MCF 10A (cell line): Measurements from ENCODE around the gene GPC6. TPM values are rescaled to one million over a fixed set of nuclear protein-coding genes. Genes with fewer than 3 reads are reported as not detected.

Experiments used
- BruUV-seq: library from RNA; stranded (reverse); fragments of 400-500 nt; replicated peaks from 2 replicates; lab custom pipeline; 2021; lab: Mats Ljungman, UMichigan
- CTCF ChIA-PET: fragments of 300-600 bp; sonication (Branson Sonifier 250); formaldehyde crosslinking; extraction: SDS; loops from one replicate; lab custom pipeline; 2021; ENCODE audit warnings: antibody characterized with exemption, inconsistent platforms; lab: Yijun Ruan, JAX
- POLR2A ChIA-PET: fragments of 300-600, 350-650 bp; sonication (Branson Sonifier 250); formaldehyde crosslinking; extraction: SDS; loops from one replicate; lab custom pipeline; 2020; ENCODE audit warnings: antibody characterized with exemption, inconsistent platforms; lab: Yijun Ruan, JAX
- DNase-seq: peaks from one replicate; pipeline ENCODE4 v3.0.0-alpha.2; 2018; ENCODE audit not compliant: unreplicated experiment
- H3K27ac Mint-ChIP-seq: one replicate; pipeline ENCODE4 v1.8.0; 2022; ENCODE audit warnings: mild to moderate bottlenecking, low read depth, mixed read lengths; ENCODE audit not compliant: unreplicated experiment
- H3K27me3 Mint-ChIP-seq: one replicate; pipeline ENCODE4 v1.8.0; 2022; ENCODE audit warnings: mixed read lengths; ENCODE audit not compliant: insufficient read depth, unreplicated experiment
- H3K36me3 Mint-ChIP-seq: one replicate; pipeline ENCODE4 v1.8.0; 2022; ENCODE audit warnings: mild to moderate bottlenecking, moderate library complexity, mixed read lengths; ENCODE audit not compliant: insufficient read depth, unreplicated experiment
- H3K4me1 Mint-ChIP-seq: one replicate; pipeline ENCODE4 v1.8.0; 2022; ENCODE audit warnings: mixed read lengths; ENCODE audit not compliant: insufficient read depth, unreplicated experiment
- H3K4me3 Mint-ChIP-seq: one replicate; pipeline ENCODE4 v1.8.0; 2022; ENCODE audit warnings: mild to moderate bottlenecking, moderate library complexity, mixed read lengths; ENCODE audit not compliant: unreplicated experiment
- H3K9me3 Mint-ChIP-seq: one replicate; pipeline ENCODE4 v1.8.0; 2022; ENCODE audit warnings: mixed read lengths; ENCODE audit not compliant: unreplicated experiment
- CTCF ChIP-seq: fragments of 200-600 bp; IDR thresholded peaks from one replicate; pipeline ENCODE4 v1.8.0; 2022; ENCODE audit warnings: antibody characterized with exemption, mild to moderate bottlenecking; ENCODE audit not compliant: unreplicated experiment
- intact Hi-C: fragments of 100-400 bp; cut with micrococcal nuclease; formaldehyde crosslinking; loops from 2 replicates; pipeline ENCODE4 v1.14.1; 2022
- total RNA-seq: library from RNA; stranded (reverse); gene quantifications from 2 replicates; pipeline ENCODE4 v1.2.3, GENCODE V29; 2022

The GPC6 gene
- total RNA-seq, 1 experiment from 2014 or later: 8.4 TPM

- no peak for DNase-seq
- ChIA-PET CTCF (no interaction called here), POLR2A (no interaction called here)
- H3K36me3 Mint-ChIP-seq: no peaks in the 10 kb centered on the region
- H3K4me3 Mint-ChIP-seq: no peak overlapping the region
- H3K27ac Mint-ChIP-seq: no peak overlapping the region
- H3K9me3 Mint-ChIP-seq: no peaks in the 10 kb centered on the region
- peaks cover 8% of the 10 kb centered on the region for H3K4me1 Mint-ChIP-seq
- TF ChIP-seq CTCF: no peak
- no TSS peak for BruUV-seq
- no peaks in the 10 kb centered on the region for H3K27me3 Mint-ChIP-seq
- intact Hi-C loops: loop anchor here (10.0 kb wide), 1 partner anchor 242 kb away; the partner anchor contains the start of gene GPC6
Measured at GRCh38 chr13:93467175-93467574, 240.6 kb downstream of the GPC6 start.

DNA sequence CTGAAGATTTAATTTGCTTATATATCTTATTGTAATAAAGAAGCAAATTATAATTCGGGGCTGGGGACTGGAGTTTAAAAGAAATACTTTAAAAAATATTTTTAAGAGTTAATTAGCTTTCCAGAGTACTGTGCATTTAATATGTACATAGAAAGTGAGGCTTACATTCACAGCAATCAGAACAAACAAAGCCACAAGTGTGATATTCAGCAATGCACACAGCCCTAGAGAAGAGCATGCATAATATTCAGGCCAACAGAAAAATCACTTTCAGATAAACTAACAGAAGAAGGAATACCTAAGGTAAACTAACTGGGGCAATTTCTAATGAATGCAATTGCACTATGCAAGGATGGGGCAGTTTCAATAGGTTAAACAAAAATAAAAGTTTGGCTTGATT, 241.8 kb downstream of the GPC6 start:
- POLR2A ChIA-PET: no interaction called here
- Mint-ChIP-seq H3K9me3 (no peaks in the 10 kb centered on the region), H3K27ac (no peak overlapping the region), H3K27me3 (no peaks in the 10 kb centered on the region), H3K4me1 (peaks cover 8% of the 10 kb centered on the region), H3K4me3 (no peak overlapping the region), H3K36me3 (peaks cover 6% of the 10 kb centered on the region)
- intact Hi-C loops: loop anchor here (10.0 kb wide), 1 partner anchor 244 kb away; the partner anchor contains the start of gene GPC6
- TF ChIP-seq CTCF: no peak
- no peak for DNase-seq
- BruUV-seq: no TSS peak
- CTCF ChIA-PET: interaction anchor here (0.6 kb wide), 2 partner anchors 14 to 293 kb away, joined by 3 read pairs; no protein-coding TSS in a partner anchor

DNA sequence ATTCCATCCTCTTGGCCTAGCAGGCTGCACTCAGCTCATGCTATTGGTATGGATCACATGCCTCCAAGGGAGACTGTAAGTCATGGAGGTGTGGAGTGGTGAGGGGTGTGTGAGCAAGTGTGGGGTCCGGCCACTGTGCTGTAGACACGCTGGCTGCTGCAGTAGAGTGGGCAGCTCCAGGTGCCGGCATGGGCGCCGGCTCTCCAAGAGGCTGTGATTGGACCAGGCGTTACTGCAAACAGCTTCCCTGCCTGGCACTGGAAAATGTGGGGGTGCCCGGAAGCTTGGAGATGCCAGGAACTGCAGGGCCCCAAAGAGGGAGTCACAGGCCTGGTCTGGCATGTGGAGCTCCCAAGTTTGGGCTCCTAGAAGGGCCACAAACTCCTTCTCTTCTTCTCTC, 245.7 kb downstream of the GPC6 start:
- H3K4me1 Mint-ChIP-seq: peaks cover 6% of the 10 kb centered on the region
- intact Hi-C loops: no loop called here
- CTCF ChIA-PET: interaction anchor here (0.6 kb wide), 1 partner anchor 176 kb away, joined by 3 read pairs; no protein-coding TSS in a partner anchor
- DNase-seq: no peak
- TF ChIP-seq CTCF: no peak
- BruUV-seq: no TSS peak
- H3K27ac Mint-ChIP-seq: no peak overlapping the region
- H3K9me3 Mint-ChIP-seq: no peaks in the 10 kb centered on the region
- H3K4me3 Mint-ChIP-seq: no peak overlapping the region
- peaks cover 6% of the 10 kb centered on the region for H3K36me3 Mint-ChIP-seq
- no peaks in the 10 kb centered on the region for H3K27me3 Mint-ChIP-seq
- POLR2A ChIA-PET: no interaction called here

GRCh38 chr13:93472814-93473296, 246.2 kb downstream of the GPC6 start:
- Mint-ChIP-seq H3K9me3 (no peaks in the 10 kb centered on the region), H3K27me3 (no peaks in the 10 kb centered on the region), H3K36me3 (peaks cover 6% of the 10 kb centered on the region), H3K4me3 (no peak overlapping the region), H3K27ac (no peak overlapping the region), H3K4me1 (peaks cover 6% of the 10 kb centered on the region)
- CTCF ChIA-PET: interaction anchor here (0.5 to 0.6 kb wide), 3 partner anchors 177 to 693 kb away, joined by 3 read pairs; no protein-coding TSS in a partner anchor
- no peak for DNase-seq
- no TSS peak for BruUV-seq
- intact Hi-C loops: no loop called here
- POLR2A ChIA-PET: no interaction called here
- no peak for TF ChIP-seq CTCF
